HL-60 (cell line): Measurements from ENCODE around the gene CSNK1A1.
"Not testable (repeated sequence)": the region's sequence is repeated elsewhere in the genome, so short reads cannot be mapped to it uniquely, and the experiment has no call there.

Source experiments
- DNase-seq, 2 experiments: peaks; one replicate each; pipeline ENCODE4 v3.0.0-alpha.2; 2010 to 2020; ENCODE audit warnings: low read depth in 1 of 2, low spot score in 1 of 2
- H3K27ac ChIP-seq: fragments of 250-450 bp; sonication (Bioruptor Pico); replicated peaks from 2 replicates; pipeline ENCODE4 v1.5.1; 2020; ENCODE audit warnings: mild to moderate bottlenecking, moderate library complexity
- H3K27me3 ChIP-seq: fragments of 250-450 bp; sonication (Bioruptor Pico); 2 replicates; pipeline ENCODE4 v1.5.1; 2021; ENCODE audit warnings: mild to moderate bottlenecking, moderate library complexity; ENCODE audit not compliant: insufficient read depth, poor library complexity, severe bottlenecking
- H3K4me3 ChIP-seq: replicated peaks from 2 replicates; pipeline ENCODE4 v1.5.1; 2011; ENCODE audit warnings: mild to moderate bottlenecking, control low read depth, low read length; ENCODE audit not compliant: insufficient read depth
- CTCF ChIP-seq: IDR thresholded peaks from one replicate; pipeline ENCODE4 v1.5.1; 2011; ENCODE audit warnings: low read length, control low read depth, inconsistent platforms; ENCODE audit not compliant: insufficient read depth
- GABPA ChIP-seq: IDR thresholded peaks from 2 replicates; pipeline ENCODE4 v1.6.1; 2012; ENCODE audit warnings: low read depth
- POLR2AphosphoS5 ChIP-seq: IDR thresholded peaks from 2 replicates; pipeline ENCODE4 v1.6.1; 2012; ENCODE audit warnings: low read depth
- REST ChIP-seq: IDR thresholded peaks from 2 replicates; pipeline ENCODE4 v1.6.1; 2012; ENCODE audit warnings: low read depth; ENCODE audit not compliant: insufficient replicate concordance
- SPI1 ChIP-seq: IDR thresholded peaks from 2 replicates; pipeline ENCODE4 v1.6.1; 2012; ENCODE audit warnings: low read depth, mild to moderate bottlenecking, borderline replicate concordance

Gene CSNK1A1

GRCh38 chr5:149517461-149518122, 33.6 kb downstream of the CSNK1A1 start:
- H3K27ac ChIP-seq: no peak overlapping the region

GRCh38 chr5:149514512-149514911, 36.7 kb downstream of the CSNK1A1 start:
- H3K4me3 ChIP-seq: no peak overlapping the region
- TF ChIP-seq REST (no peak), POLR2AphosphoS5 (no peak), CTCF (no peak), GABPA (no peak), SPI1 (no peak)
- H3K27me3 ChIP-seq: no peaks in the 10 kb centered on the region
- no peak overlapping the region for H3K27ac ChIP-seq
- no peak for DNase-seq

More at GRCh38 chr5:149517461-149518122, 33.6 kb downstream of the CSNK1A1 start:
- H3K27me3 ChIP-seq: no peaks in the 10 kb centered on the region
- no peak for DNase-seq
- H3K4me3 ChIP-seq: no peak overlapping the region
- TF ChIP-seq REST: no peak
- TF ChIP-seq GABPA: no peak
- TF ChIP-seq SPI1: no peak
- no peak for TF ChIP-seq POLR2AphosphoS5
- TF ChIP-seq CTCF: no peak

GRCh38 chr5:149513372-149513947, 37.8 kb downstream of the CSNK1A1 start:
- not testable (repeated sequence) for H3K27me3 ChIP-seq, DNase-seq, H3K4me3 ChIP-seq, H3K27ac ChIP-seq

- no peak overlapping the region for H3K27ac ChIP-seq
- no peak for DNase-seq
- H3K27me3 ChIP-seq: no peaks in the 10 kb centered on the region
- H3K4me3 ChIP-seq: no peak overlapping the region
- TF ChIP-seq SPI1 (no peak), POLR2AphosphoS5 (no peak), GABPA (no peak), CTCF (no peak), REST (no peak)
These were observed 41.1 kb downstream of the CSNK1A1 start for GRCh38 chr5:149510136-149510535.
